HPDE6-E6E7 (cell line): Measurements from ENCODE around the gene PWWP2B.
"Not testable (repeated sequence)": the region's sequence is repeated elsewhere in the genome, so short reads cannot be mapped to it uniquely, and the experiment has no call there.

Experiments
- DNase-seq: peaks from one replicate; pipeline ENCODE4 v3.0.0; 2011; ENCODE audit warnings: missing footprints; ENCODE audit errors: extremely low spot score

Gene PWWP2B

DNA sequence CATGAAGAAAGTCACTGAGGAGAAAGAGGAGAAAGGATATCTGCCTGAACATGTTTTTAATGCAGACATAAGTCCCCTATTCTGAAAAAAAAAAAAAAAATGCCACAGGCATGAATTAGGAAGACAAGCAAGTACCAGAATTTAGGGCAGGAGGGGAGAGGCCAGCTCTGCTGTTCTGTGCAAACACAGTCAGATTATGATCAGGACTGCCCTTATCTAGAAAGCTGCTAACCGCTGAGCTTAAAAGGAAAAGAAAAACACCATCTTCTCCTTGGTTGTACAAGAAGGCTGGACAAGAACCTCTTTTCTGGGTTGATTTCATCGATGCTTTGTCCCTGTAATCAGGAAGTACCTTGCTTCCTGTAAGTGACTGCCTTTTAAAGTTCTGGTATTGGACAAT is 15.3 kb upstream of the PWWP2B start:
- DNase-seq: no peak

GRCh38 chr10:132382231-132382922 is 14.6 kb upstream of the PWWP2B start:
- no peak for DNase-seq

DNA sequence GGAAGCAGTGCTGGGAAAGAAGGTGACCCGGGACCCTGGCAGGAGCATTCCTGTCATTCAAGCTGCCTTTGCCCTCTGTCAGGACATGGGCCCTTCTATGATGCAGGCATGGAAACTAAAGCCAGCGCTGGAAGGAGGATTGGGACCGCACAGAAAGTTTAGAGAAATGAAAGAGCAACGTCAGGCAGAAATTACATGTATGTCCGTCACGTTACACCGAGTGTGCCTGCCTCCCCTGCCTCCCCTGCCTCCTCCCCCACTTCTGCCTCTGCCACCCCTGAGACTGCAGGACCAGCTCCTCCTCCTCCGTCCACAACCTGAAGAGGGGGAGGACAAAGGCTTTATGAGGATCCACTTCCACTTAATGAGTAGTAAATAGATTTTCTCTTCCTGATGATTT is 13.9 kb upstream of the PWWP2B start:
- no peak for DNase-seq

DNA sequence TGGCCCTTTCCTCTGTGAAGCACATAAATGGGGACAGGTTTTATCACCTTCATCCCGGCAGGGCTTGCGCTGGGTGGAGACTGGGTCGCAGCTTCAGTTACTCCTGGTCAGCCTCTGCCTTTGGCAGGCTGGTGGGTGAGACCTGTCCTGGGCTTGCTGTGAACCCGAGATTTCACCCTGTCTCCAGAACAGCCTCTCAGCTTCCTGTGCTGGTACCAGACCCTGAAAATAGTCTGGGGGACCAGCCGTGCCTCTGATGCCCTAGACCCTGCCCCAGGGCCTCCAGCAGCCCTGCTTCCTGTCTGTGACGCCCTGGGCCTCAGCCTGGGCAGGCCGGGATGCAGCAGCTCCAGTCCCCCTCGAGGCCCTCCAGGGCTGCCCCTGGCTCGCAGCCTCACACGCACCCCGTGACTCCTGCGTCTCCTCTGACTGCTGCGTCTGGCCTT is 13.2 kb upstream of the PWWP2B start:
- no peak for DNase-seq

GRCh38 chr10:132384618-132385388 is 12.2 kb upstream of the PWWP2B start:
- no peak for DNase-seq

DNA sequence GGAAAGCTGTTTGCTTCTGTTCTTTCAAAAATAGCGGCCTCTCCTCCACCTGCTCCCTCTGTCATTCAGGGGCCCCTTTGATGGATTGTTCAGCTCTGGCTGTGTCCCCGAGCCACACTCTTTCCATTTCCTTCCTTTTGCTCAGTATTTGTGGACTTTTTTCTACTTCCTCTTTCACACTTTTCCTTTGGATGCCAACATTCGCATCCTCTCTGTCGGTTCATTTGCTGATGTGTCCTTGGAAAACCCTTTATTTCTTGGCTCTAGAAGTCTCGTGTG is 11.7 kb upstream of the PWWP2B start:
- DNase-seq: no peak

- DNase-seq: no peak
Observed at GRCh38 chr10:132385721-132386418, 11.1 kb upstream of the PWWP2B start.

- DNase-seq: no peak
Observed at GRCh38 chr10:132386419-132386831, 10.6 kb upstream of the PWWP2B start.

DNA sequence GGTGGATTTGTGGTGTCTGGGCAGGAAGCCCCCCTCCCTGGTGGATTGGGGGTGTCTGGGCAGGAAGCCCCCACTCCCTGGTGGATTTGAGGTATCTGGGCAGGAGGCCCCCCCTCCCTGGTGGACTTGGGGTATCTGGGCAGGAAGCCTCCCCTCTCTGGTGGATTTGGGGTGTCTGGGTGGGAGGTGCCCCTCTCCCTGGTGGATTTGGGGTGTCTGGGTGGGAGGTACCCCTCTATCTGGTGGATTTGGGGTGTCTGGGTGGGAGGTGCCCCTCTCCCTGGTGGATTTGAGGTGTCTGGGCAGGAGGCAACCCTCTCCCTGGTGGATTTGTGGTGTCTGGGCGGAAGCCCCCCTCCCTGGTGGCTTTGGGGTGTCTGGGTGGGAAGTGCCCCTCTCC is 10.1 kb upstream of the PWWP2B start:
- not testable (repeated sequence) for DNase-seq

DNA sequence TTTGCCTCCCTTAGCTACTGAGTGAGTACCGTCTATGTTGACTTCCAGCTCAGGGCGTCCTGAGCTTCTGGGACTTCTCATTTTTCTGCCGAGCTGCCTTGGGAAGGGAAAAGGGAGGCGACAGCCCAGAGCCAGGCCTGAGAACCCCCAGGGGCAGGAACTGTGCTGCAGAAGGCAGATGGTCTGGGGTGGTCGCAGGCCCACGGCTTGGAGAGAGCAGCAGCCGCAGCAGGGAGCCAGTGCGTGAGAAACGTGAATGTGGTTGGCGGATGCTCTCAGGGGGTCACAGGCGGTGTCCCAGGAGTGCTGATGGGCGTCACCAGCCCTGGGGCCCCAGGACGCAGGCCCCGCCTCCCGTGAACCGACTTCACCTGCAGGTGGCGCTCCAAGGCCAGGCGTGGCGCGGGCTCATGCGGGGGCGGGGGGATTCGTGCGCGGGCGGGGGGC is 9.2 kb upstream of the PWWP2B start:
- DNase-seq: no peak

- DNase-seq: no peak
Observed at GRCh38 chr10:132388891-132389432, 8.0 kb upstream of the PWWP2B start.

GRCh38 chr10:132389433-132390169 is 7.4 kb upstream of the PWWP2B start:
- no peak for DNase-seq

GRCh38 chr10:132390170-132390920 is 6.7 kb upstream of the PWWP2B start:
- no peak for DNase-seq

GRCh38 chr10:132390921-132391675 is 5.9 kb upstream of the PWWP2B start:
- no peak for DNase-seq

DNA sequence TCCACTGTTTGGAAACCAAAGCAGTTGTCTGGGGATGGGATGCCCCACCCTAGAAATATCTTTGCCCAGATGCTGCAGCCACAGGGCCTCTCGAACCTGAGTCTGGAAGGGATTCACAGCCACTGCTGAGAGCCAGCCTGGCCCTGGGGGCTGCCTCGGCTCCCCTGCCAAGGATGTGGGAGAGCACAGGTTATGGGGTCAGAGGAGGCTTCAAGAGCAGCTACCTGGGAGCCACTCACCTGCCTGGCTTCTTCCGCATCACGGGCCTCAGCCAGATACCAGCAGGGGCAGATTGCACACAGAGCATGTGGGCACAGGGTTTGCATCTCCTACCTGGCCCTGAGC is 5.4 kb upstream of the PWWP2B start:
- no peak for DNase-seq

- no peak for DNase-seq
Observed at GRCh38 chr10:132392184-132392800, 4.7 kb upstream of the PWWP2B start.

GRCh38 chr10:132392811-132393694 is 3.9 kb upstream of the PWWP2B start:
- no peak for DNase-seq

DNA sequence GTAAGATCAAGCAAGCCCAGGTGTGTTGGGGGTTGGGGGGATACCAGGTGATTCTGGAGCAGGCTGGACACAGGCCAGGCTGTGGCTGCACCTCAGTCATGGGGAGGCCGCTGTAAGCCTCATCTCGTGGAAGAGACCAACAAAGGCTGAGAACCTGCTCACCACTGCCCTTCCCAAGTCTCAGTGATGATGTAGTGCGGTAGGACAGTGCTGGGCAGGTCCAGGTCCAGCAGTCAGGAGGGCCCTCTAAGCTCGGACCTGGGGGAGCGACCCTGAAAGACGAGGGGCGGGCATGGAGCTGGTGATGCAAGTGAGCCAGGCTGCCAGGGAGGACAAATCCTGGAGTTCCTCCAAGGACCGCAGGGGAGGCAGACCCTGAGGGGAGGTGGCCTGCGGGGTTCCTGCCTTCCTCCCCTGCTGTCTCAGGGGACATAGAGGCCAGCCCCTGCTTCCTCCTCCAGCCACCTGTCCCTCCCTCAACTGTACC is 3.3 kb upstream of the PWWP2B start:
- DNase-seq: no peak
